PC-9 (cell line): ENCODE results near the gene PALLD. TPM values are rescaled to one million over a fixed set of nuclear protein-coding genes. Genes with fewer than 3 reads are reported as not detected.

Source experiments
- BruUV-seq: library from RNA; stranded (reverse); fragments of 400-500 nt; replicated peaks from 2 replicates; lab custom pipeline; 2021; lab: Mats Ljungman, UMichigan
- CTCF ChIA-PET: fragments of 300-600 bp; sonication (Branson Sonifier 250); formaldehyde crosslinking; loops from one replicate; lab custom pipeline; 2022; ENCODE audit warnings: antibody characterized with exemption; lab: Charles Lee
- POLR2A ChIA-PET: fragments of 300-600 bp; sonication (Branson Sonifier 250); formaldehyde crosslinking; loops from one replicate; lab custom pipeline; 2022; ENCODE audit warnings: antibody characterized with exemption; ENCODE audit not compliant: unreplicated experiment; lab: Charles Lee
- DNase-seq, 2 experiments: peaks; one replicate each; pipeline versions ENCODE4 v3.0.0 to v3.0.0-alpha.2; 2015 to 2022; ENCODE audit warnings: mixed read lengths in 1 of 2
- H2AFZ ChIP-seq: fragments of 200-600 bp; sonication (generic); 2 replicates; pipeline ENCODE4 v1.8.1; 2017; ENCODE audit warnings: antibody characterized with exemption
- H3F3A ChIP-seq: fragments of 200-600 bp; sonication (generic); 2 replicates; pipeline ENCODE4 v1.8.1; 2017; ENCODE audit warnings: antibody characterized with exemption, mild to moderate bottlenecking, low read depth; ENCODE audit not compliant: insufficient read depth
- H3K27ac ChIP-seq: fragments of 200-600 bp; sonication (generic); 2 replicates; pipeline ENCODE4 v1.6.1; 2016; ENCODE audit warnings: mixed run types
- H3K27me3 ChIP-seq: fragments of 200-600 bp; sonication (generic); 2 replicates; pipeline ENCODE4 v1.6.1; 2016; ENCODE audit warnings: low read depth, mixed run types; ENCODE audit not compliant: insufficient read depth
- H3K36me3 ChIP-seq: fragments of 200-600 bp; sonication (generic); 2 replicates; pipeline ENCODE4 v1.6.1; 2016; ENCODE audit warnings: low read depth, mixed run types
- H3K4me1 ChIP-seq: fragments of 200-600 bp; sonication (generic); replicated peaks from 2 replicates; pipeline ENCODE4 v1.6.1; 2016; ENCODE audit warnings: mixed run types; ENCODE audit not compliant: insufficient read depth
- H3K4me2 ChIP-seq: fragments of 200-600 bp; sonication (generic); 2 replicates; pipeline ENCODE4 v1.6.1; 2017; ENCODE audit warnings: mixed run types
- H3K4me3 ChIP-seq: fragments of 200-600 bp; sonication (generic); 2 replicates; pipeline ENCODE4 v1.6.1; 2016; ENCODE audit warnings: mixed run types
- H3K79me2 ChIP-seq: fragments of 200-600 bp; sonication (generic); 2 replicates; pipeline ENCODE4 v1.6.1; 2017; ENCODE audit warnings: low read depth, mixed run types
- H3K9me2 ChIP-seq: fragments of 200-600 bp; sonication (generic); 2 replicates; pipeline ENCODE4 v1.8.1; 2017; ENCODE audit warnings: mild to moderate bottlenecking; ENCODE audit not compliant: insufficient read depth
- H3K9me3 ChIP-seq: fragments of 200-600 bp; sonication (generic); 2 replicates; pipeline ENCODE4 v1.8.1; 2016; ENCODE audit warnings: low read depth; ENCODE audit not compliant: insufficient read depth
- H4K20me1 ChIP-seq: fragments of 200-600 bp; sonication (generic); 2 replicates; pipeline ENCODE4 v1.8.1; 2017; ENCODE audit not compliant: insufficient read depth
- CTCF ChIP-seq: fragments of 200-600 bp; sonication (generic); conservative IDR thresholded peaks from 2 replicates; pipeline ENCODE4 v1.6.1; 2017; ENCODE audit warnings: mixed run types, antibody characterized with exemption, mild to moderate bottlenecking, moderate library complexity
- EZH2 ChIP-seq: fragments of 200-600 bp; sonication (generic); IDR thresholded peaks from 2 replicates; pipeline ENCODE4 v1.8.0; 2017; ENCODE audit warnings: antibody characterized with exemption, low read depth
- intact Hi-C: fragments of 100-400 bp; cut with micrococcal nuclease; formaldehyde crosslinking; loops from one replicate; pipeline ENCODE4 v1.10.0; 2022; ENCODE audit not compliant: unreplicated experiment
- total RNA-seq: library from RNA; stranded (reverse); gene quantifications from 2 replicates; pipeline ENCODE4 v1.2.3, GENCODE V29; 2021

PALLD gene
- total RNA-seq, 1 experiment from 2014 or later: 156 TPM

GRCh38 chr4:168461821-168462220 is 35.0 kb upstream of the PALLD start:
- H3K27me3 ChIP-seq: no peaks in the 10 kb centered on the region
- BruUV-seq: no TSS peak
- CTCF ChIA-PET: no interaction called here
- H3K4me2 ChIP-seq: no peak overlapping the region
- no peak overlapping the region for H2AFZ ChIP-seq
- no peaks in the 10 kb centered on the region for H3K79me2 ChIP-seq
- H4K20me1 ChIP-seq: no peaks in the 10 kb centered on the region
- intact Hi-C loops: no loop called here
- no peak overlapping the region for H3K27ac ChIP-seq
- no peak for DNase-seq
- H3K36me3 ChIP-seq: no peaks in the 10 kb centered on the region
- POLR2A ChIA-PET: no interaction called here
- TF ChIP-seq EZH2 (no peak), CTCF (no peak)
- no peak overlapping the region for H3K4me3 ChIP-seq
- no peaks in the 10 kb centered on the region for H3F3A ChIP-seq
- H3K9me3 ChIP-seq: no peaks in the 10 kb centered on the region
- no peaks in the 10 kb centered on the region for H3K4me1 ChIP-seq
- H3K9me2 ChIP-seq: no peaks in the 10 kb centered on the region

GRCh38 chr4:168472920-168473319 is 23.9 kb upstream of the PALLD start:
- POLR2A ChIA-PET: no interaction called here
- H3K36me3 ChIP-seq: 0 out of 2 replicates have a peak, but pooled peaks cover 3% of the 10 kb centered on the region
- BruUV-seq: no TSS peak

GRCh38 chr4:168474660-168475320 is 22.1 kb upstream of the PALLD start:
- H2AFZ ChIP-seq: no peak overlapping the region

More at GRCh38 chr4:168472920-168473319, 23.9 kb upstream of the PALLD start:
- TF ChIP-seq EZH2 (no peak), CTCF (no peak)
- Histone ChIP-seq H2AFZ (no peak overlapping the region), H3K9me2 (no peaks in the 10 kb centered on the region; the same call in 1 of the 2 replicates), H3K4me1 (no peaks in the 10 kb centered on the region; the same call in 1 of the 2 replicates), H3K4me2 (no peak overlapping the region), H4K20me1 (no peaks in the 10 kb centered on the region), H3K27me3 (no peaks in the 10 kb centered on the region), H3K4me3 (no peak overlapping the region), H3K79me2 (no peaks in the 10 kb centered on the region), H3F3A (no peaks in the 10 kb centered on the region), H3K9me3 (no peaks in the 10 kb centered on the region), H3K27ac (no peak overlapping the region)
- intact Hi-C loops: no loop called here
- CTCF ChIA-PET: no interaction called here
- no peak for DNase-seq

More at GRCh38 chr4:168474660-168475320, 22.1 kb upstream of the PALLD start:
- H3K4me3 ChIP-seq: no peak overlapping the region
- BruUV-seq: no TSS peak
- TF ChIP-seq EZH2 (no peak), CTCF (no peak)
- ChIA-PET CTCF (no interaction called here), POLR2A (interaction anchor here (0.6 to 0.7 kb wide), 3 partner anchors 13 to 156 kb away, joined by 4 read pairs; partner anchors contain the start of gene DDX60)
- H4K20me1 ChIP-seq: no peaks in the 10 kb centered on the region
- intact Hi-C loops: loop anchor here (5.0 kb wide), 1 partner anchor 157 kb away; the partner anchor contains the start of gene DDX60
- no peaks in the 10 kb centered on the region for H3K9me3 ChIP-seq
- no peak for DNase-seq
- no peaks in the 10 kb centered on the region for H3K9me2 ChIP-seq
- H3K79me2 ChIP-seq: peaks cover 5% of the 10 kb centered on the region; the same call in 1 of the 2 replicates
- H3F3A ChIP-seq: no peaks in the 10 kb centered on the region
- no peaks in the 10 kb centered on the region; the same call in 1 of the 2 replicates for H3K4me1 ChIP-seq
- H3K36me3 ChIP-seq: no peaks in the 10 kb centered on the region
- no peaks in the 10 kb centered on the region for H3K27me3 ChIP-seq
- no peak overlapping the region for H3K4me2 ChIP-seq
- 0 out of 2 replicates have a peak overlapping the region, but pooled peaks have one; percentile 0 for H3K27ac ChIP-seq
